Prostate gland (tissue), 2 donors: Measurements from ENCODE around the gene MCC.

ENCODE experiments used
- CTCF ChIP-seq, 4 experiments: fragments of 200-600 bp in 2 of 4; fragments of 450-650 bp in 2 of 4; sonication (generic) in 2 of 4; IDR thresholded peaks; 1 replicate in 3 of 4; 2 replicates in 1 of 4; pipeline ENCODE4 v1.5.1; 2016 to 2019; ENCODE audit warnings: antibody characterized with exemption in 4 of 4, mild to moderate bottlenecking in 2 of 4, moderate library complexity in 2 of 4
- POLR2A ChIP-seq: fragments of 450-650 bp; IDR thresholded peaks from one replicate; pipeline ENCODE4 v1.6.1; 2016; ENCODE audit warnings: antibody characterized with exemption, mild to moderate bottlenecking
- POLR2AphosphoS5 ChIP-seq: sonication (generic); formaldehyde crosslinking; IDR thresholded peaks from one replicate; pipeline ENCODE4 v1.6.1; 2017; ENCODE audit warnings: antibody characterized with exemption

GRCh38 chr5:113311301-113311700, 177.0 kb downstream of the MCC start:
- TF ChIP-seq CTCF (IDR thresholded peaks at IDR 0.05): no peak
- TF ChIP-seq POLR2A: no peak
- TF ChIP-seq POLR2AphosphoS5: no peak
